Measurements from ENCODE around the gene CDKAL1. TPM values are rescaled to one million over a fixed set of nuclear protein-coding genes. Genes with fewer than 3 reads are reported as not detected.

CDKAL1 gene
- total RNA-seq, 1 experiment from 2014 or later: 13.8 TPM

- DNase-seq (no peak), ATAC-seq (no peak)
- no peak for TF ChIP-seq EZH2phosphoT487 (IDR thresholded peaks at IDR 0.05; ENCODE audit: borderline replicate concordance, low read length)
- TF ChIP-seq CTCF (conservative IDR thresholded peaks at IDR 0.05; ENCODE audit: low read depth, low read length): no peak
- no peak for TF ChIP-seq EZH2 (IDR thresholded peaks at IDR 0.05; ENCODE audit: low read length, unreplicated experiment)
Measured at GRCh38 chr6:20835315-20836010, 301.2 kb downstream of the CDKAL1 start.

GRCh38 chr6:20837189-20837588 is 302.9 kb downstream of the CDKAL1 start:
- Histone ChIP-seq H3K4me2 (ENCODE audit: low read length) (no peak overlapping the region), H3K27ac (ENCODE audit: low read length) (no peak overlapping the region), H3K27me3 (ENCODE audit: low read length) (no peaks in the 10 kb centered on the region), H3K9me3 (ENCODE audit: low read length) (no peaks in the 10 kb centered on the region), H3K4me1 (ENCODE audit: insufficient read depth, low read length) (no peaks in the 10 kb centered on the region), H3K4me3 (ENCODE audit: low read length) (no peak overlapping the region), H2AFZ (ENCODE audit: low read length) (no peak overlapping the region), H3K9me2 (replicated peaks; ENCODE audit: low read length) (no peaks in the 10 kb centered on the region), H3F3A (ENCODE audit: low read length, unreplicated experiment) (no peaks in the 10 kb centered on the region), H3K36me3 (ENCODE audit: low read depth, low read length) (no peaks in the 10 kb centered on the region), H4K20me1 (ENCODE audit: low read length) (no peaks in the 10 kb centered on the region), H3K9ac (ENCODE audit: low read length) (no peak overlapping the region), H3K79me2 (ENCODE audit: low read length) (no peaks in the 10 kb centered on the region)
- no TSS peak for BruUV-seq (replicated peaks)
- TF ChIP-seq CTCF (conservative IDR thresholded peaks at IDR 0.05; ENCODE audit: low read depth, low read length): no peak
- no peak for TF ChIP-seq EZH2phosphoT487 (IDR thresholded peaks at IDR 0.05; ENCODE audit: borderline replicate concordance, low read length)
- TF ChIP-seq EZH2 (IDR thresholded peaks at IDR 0.05; ENCODE audit: low read length, unreplicated experiment): no peak
- DNase-seq: no peak
- ChIA-PET POLR2A (ENCODE audit: unreplicated experiment) (no interaction called here), CTCF (no interaction called here)
- intact Hi-C loops (cut with micrococcal nuclease): no loop called here
- no peak for ATAC-seq

More at GRCh38 chr6:20835315-20836010, 301.2 kb downstream of the CDKAL1 start:
- Histone ChIP-seq H3K4me2 (ENCODE audit: low read length) (no peak overlapping the region), H3K4me1 (ENCODE audit: insufficient read depth, low read length) (no peaks in the 10 kb centered on the region), H3K9ac (ENCODE audit: low read length) (no peak overlapping the region), H3F3A (ENCODE audit: low read length, unreplicated experiment) (no peaks in the 10 kb centered on the region), H3K9me3 (ENCODE audit: low read length) (no peaks in the 10 kb centered on the region), H3K9me2 (replicated peaks; ENCODE audit: low read length) (no peaks in the 10 kb centered on the region), H2AFZ (ENCODE audit: low read length) (no peak overlapping the region), H3K79me2 (ENCODE audit: low read length) (no peaks in the 10 kb centered on the region), H3K4me3 (ENCODE audit: low read length) (no peak overlapping the region), H3K27me3 (ENCODE audit: low read length) (no peaks in the 10 kb centered on the region), H3K36me3 (ENCODE audit: low read depth, low read length) (no peaks in the 10 kb centered on the region), H3K27ac (ENCODE audit: low read length) (no peak overlapping the region), H4K20me1 (ENCODE audit: low read length) (no peaks in the 10 kb centered on the region)
- intact Hi-C loops (cut with micrococcal nuclease): no loop called here
- BruUV-seq (replicated peaks): no TSS peak
- ChIA-PET POLR2A (ENCODE audit: unreplicated experiment) (no interaction called here), CTCF (no interaction called here)

- H3K9me2 ChIP-seq (replicated peaks; ENCODE audit: low read length): no peaks in the 10 kb centered on the region
- H3K27ac ChIP-seq (ENCODE audit: low read length): no peak overlapping the region
- CTCF ChIA-PET: no interaction called here
- TF ChIP-seq CTCF (conservative IDR thresholded peaks at IDR 0.05; ENCODE audit: low read depth, low read length) (no peak), EZH2phosphoT487 (IDR thresholded peaks at IDR 0.05; ENCODE audit: borderline replicate concordance, low read length) (no peak), EZH2 (IDR thresholded peaks at IDR 0.05; ENCODE audit: low read length, unreplicated experiment) (no peak)
- no peak overlapping the region for H3K4me2 ChIP-seq (ENCODE audit: low read length)
- ATAC-seq (no peak), DNase-seq (no peak)
- no peaks in the 10 kb centered on the region for H3K4me1 ChIP-seq (ENCODE audit: insufficient read depth, low read length)
- H4K20me1 ChIP-seq (ENCODE audit: low read length): no peaks in the 10 kb centered on the region
- H3F3A ChIP-seq (ENCODE audit: low read length, unreplicated experiment): no peaks in the 10 kb centered on the region
- no peak overlapping the region for H3K9ac ChIP-seq (ENCODE audit: low read length)
- POLR2A ChIA-PET (ENCODE audit: unreplicated experiment): no interaction called here
- BruUV-seq (replicated peaks): no TSS peak
- no peak overlapping the region for H3K4me3 ChIP-seq (ENCODE audit: low read length)
- H3K27me3 ChIP-seq (ENCODE audit: low read length): no peaks in the 10 kb centered on the region
- no peaks in the 10 kb centered on the region for H3K9me3 ChIP-seq (ENCODE audit: low read length)
- no peak overlapping the region for H2AFZ ChIP-seq (ENCODE audit: low read length)
- no peaks in the 10 kb centered on the region for H3K36me3 ChIP-seq (ENCODE audit: low read depth, low read length)
- no peaks in the 10 kb centered on the region for H3K79me2 ChIP-seq (ENCODE audit: low read length)
- intact Hi-C loops (cut with micrococcal nuclease): no loop called here
Measured at GRCh38 chr6:20838113-20838512, 303.9 kb downstream of the CDKAL1 start.
